GM19351 (cell line): ENCODE data around the gene ASXL2.
A peak's percentile ranks its signal among the peaks of the same experiment; 100 is the strongest.

Experiments used
- ATAC-seq: cut with Tn5 transposase; IDR thresholded peaks from one replicate; pipeline ENCODE4 v1.9.1; 2021; ENCODE audit warnings: mild to moderate bottlenecking, moderate library complexity; ENCODE audit not compliant: unreplicated experiment

ASXL2 gene

DNA sequence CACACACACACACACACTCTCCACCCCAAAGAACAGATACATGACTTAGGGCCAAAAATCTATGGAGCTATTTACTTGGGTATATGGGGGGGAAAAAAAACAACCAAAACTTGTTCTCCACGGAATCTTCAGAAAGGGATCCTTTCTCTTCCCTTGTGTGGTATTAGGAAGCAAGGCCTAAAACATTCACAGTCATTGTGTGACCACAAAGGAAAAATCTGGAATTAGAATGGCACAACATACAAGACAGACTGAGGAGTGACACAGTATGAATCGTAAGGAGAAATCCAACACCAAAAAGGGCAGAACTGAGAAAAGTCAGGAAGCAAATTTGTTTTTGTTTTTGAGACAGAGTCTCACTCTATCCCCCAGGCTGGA lies 70.3 kb downstream of the ASXL2 start:
- ATAC-seq: no peak

DNA sequence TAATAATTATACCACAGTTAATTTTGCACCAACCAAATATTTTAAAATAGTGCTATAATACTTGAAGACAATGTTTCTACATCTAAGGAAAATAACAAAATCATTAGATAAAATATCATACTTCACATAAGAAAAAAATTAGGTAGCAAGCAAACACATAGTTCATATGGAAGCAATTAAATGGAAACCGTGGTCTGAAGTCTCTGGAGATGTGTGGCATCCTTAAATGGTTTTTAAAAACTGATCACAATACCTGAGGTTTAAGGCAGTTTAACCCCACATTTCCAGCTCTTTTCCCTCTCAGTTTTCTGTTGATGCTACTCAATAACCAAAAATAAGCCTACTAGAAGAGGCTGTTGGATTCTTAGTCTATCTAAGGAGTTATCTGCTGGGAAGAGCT lies 71.3 kb downstream of the ASXL2 start:
- ATAC-seq: no peak

DNA sequence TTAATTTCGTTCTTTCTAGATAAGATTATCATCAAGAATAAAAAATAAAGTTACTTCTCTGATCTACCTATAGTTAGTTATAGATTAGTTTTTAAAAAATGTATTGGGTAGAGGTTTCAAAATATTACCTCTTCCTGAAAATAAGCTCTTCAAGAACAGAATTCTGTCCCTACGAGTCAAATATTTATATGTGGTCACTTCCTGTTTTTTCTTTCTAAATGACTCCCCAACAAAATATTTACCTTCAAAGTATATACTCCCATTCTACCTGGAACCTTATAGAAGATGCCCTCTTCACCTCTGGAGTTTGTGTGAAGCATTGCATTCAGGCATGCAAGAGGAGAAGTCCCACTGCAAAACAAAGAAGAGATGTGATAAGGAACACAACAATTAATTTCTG lies 72.3 kb downstream of the ASXL2 start:
- no peak for ATAC-seq

DNA sequence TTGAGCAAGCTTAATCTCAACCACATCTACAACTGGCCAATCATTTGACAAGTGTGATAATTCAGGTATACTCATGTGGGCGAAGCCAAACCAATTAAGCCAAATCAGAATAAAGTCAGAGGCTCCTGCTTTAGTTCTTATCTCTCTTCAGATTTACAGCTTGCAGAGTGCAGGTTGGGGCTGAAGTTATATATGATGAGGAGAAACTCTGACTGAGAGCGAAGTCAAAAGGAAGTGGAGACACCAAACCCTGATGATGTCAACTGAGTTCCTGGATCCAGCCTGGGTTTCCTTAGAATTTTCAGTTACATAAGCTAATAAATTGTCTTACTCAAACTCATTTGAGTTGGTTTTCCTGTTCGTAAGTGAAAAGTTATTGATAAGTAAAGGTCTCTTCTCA lies 73.9 kb downstream of the ASXL2 start:
- ATAC-seq: no peak

DNA sequence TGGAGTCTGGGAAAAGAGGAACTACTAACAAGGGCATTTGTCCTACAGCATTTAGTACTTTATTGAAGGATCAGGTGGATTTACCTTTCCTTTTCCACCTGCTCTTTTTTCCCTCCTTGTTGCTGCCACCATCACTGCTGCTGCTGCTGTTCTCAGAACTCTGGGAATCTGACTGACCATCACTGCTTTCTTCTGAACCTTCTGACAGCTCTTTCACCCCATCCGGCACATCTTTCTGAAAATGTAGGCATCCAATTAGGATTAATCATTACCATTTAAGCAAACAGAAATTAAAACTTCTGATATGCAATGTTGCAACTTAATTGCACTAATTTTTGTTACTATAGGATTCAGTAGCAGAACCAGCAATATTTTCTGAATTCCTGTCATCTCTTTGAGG lies 79.0 kb downstream of the ASXL2 start:
- ATAC-seq: no peak

DNA sequence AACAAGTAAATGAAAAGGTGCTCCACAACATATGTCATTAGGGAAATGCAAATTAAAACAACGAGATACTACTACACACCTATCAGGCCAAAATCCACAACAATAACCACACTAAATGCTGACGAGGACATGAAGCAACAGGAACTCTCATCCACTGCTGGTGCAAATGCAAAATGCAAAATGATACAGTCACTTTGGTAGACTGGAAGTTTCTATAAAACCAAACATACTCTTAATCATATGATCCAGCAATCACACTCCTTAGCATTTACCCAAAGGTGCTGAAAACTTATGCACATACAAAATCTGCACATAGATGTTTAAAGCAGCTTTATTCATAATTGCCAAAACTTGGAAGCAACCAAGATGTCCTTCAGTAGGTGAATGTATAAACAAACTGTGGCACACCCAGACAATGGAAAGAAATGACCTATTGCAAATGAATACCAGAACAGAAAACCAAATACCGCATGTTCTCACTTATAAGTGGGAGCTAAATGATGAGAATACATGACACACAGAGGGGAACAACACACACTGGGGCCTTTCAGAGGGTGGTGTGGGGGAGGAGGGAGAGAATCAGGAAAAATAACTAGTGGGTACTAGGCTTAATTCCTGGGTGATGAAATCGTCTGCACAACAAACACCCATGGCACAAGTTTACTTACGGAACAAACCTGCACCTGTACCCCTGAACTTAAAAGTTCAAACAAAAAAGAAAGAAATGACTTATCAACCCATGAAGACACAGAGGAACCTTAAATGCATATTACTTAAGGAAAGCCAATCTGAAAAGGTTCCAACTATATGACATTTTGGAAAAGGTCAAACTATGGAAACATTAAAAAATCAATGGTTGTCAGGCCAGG lies 80.4 kb downstream of the ASXL2 start:
- ATAC-seq: no peak

DNA sequence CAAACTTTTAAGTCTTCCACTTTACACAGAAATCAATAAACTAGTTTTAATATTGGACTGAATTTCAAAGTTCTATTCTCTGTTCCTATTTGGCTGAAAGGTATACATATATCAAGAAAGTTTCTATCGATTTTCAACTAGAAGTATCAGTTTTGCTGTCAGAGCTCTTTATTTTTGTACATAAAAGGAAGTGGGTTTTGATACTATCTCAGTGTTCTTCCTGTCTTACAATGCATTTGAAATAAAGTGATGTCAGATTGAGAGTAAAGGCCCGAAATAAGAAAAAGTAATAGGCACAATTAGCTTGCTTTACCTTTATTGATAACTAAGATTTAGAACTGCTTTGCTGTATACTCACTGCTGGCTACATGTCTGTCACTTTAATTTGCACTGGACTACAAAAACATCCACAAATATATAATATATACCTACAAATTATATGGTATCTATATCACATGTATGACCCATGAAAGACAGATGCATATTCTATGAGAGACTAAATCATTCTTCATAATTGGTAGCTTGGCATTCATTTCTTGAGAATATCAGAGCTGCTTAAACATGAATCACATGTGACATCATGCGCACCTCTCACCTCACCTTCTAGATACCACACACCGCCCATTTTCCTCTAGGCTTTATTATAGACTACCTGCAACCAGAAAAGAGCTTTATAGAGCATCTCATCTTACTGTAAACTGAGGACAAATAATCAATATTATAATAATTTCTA lies 83.6 kb downstream of the ASXL2 start:
- peak; percentile 73 for ATAC-seq

DNA sequence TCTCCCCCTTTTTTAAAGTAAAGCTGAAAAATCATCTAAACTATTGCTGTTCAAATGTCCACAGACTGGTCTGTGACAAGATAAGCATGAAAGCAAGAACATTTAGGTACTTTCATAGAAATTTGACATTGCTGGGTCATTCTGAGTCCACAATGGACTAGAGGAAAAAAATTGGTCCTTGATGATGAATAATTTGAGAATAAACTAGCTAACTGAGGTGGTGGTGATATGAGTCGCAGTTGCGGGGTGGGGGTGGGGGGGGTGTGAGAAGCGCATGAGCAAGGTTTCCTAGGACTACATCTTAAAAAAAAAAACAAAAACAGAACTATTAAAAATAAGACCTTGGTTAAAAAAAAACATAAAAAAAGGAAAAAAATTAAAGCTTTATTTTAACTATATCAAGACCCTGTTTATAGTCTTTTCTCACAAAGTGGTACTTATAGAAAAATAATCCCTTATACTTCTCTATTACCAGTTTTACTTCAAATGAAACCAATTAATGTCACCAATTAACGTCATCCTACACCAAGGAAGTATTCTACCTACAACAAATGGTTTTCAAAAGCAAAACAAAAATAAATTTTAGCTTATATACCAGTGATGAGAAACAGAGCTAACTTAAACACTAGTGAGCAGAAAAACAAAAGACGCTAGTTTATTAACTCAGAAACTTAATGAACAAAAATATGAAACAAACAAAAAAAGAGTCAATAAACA lies 88.1 kb downstream of the ASXL2 start:
- ATAC-seq: no peak

DNA sequence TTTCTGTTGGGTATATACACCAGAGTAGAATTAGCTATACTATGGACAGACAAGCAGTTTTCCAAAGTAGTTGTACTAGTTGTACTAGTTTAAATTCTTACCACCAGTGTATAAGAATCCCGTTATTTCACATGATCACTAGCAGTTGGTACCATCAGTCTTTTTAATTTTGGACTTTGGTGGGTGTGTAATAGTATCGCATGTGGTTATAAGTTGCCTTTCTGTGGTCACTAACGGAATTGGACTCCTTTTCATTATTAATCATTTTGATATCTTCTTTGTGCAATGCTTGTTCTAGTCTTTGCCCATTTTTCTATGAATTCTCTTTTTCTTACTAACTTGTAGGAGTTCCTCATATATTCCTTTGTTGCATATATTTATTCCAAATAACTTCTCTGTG lies 89.8 kb downstream of the ASXL2 start:
- no peak for ATAC-seq

DNA sequence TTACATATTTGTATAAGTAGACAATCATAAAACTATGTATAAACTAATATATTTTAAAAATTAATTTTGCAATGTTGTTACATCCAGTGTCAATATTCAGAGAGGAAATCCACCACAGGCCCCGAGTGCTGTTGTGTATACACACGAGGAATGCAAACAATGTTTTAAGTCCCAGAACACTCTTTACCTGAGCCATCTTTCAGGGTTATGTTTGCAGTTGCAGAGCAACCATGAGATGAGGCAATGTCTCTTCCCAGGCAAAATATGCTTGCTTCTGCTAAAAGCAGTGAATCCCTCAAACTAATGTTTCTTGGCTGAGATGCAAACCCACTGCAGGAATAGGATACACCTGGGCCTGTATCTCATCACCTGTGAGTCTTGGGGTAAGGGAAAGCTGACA lies 91.3 kb downstream of the ASXL2 start:
- no peak for ATAC-seq

DNA sequence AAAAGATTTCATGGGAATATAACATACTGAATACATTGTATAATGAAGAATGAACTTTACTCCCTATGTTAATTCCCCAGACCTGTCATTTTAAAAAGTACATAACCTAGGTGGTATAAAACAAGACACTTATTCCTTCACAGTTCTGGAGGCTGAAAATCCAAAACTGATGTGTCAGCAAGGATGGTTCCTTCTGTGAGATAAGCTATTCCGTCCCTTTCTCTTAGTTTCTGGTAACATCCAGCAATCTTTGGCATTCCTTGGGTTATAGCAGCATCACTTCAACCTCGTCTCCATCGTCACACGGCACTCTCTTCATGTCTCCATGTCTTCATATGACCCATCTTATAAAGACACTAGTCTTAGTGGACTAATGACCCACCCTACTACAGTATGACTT lies 93.9 kb downstream of the ASXL2 start:
- ATAC-seq: no peak

DNA sequence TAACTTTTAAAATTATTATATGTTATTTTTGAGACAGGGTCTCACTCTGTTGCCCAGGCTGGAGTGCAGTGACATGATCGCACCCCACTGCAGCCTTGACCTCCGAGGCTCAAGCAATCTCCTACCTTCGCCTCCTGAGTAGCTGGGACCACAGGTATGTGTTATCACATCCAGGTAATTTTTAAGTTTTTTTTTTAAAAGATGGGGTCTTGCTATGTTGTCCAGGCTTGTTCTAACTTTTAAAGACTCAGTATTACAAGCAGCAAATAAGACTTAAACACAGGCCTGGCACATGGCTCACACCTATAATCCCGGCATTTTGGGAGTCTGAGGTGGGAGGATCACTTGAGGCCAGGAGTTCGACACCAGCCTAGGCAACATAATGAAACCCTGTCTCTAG lies 101.2 kb downstream of the ASXL2 start:
- ATAC-seq: no peak

DNA sequence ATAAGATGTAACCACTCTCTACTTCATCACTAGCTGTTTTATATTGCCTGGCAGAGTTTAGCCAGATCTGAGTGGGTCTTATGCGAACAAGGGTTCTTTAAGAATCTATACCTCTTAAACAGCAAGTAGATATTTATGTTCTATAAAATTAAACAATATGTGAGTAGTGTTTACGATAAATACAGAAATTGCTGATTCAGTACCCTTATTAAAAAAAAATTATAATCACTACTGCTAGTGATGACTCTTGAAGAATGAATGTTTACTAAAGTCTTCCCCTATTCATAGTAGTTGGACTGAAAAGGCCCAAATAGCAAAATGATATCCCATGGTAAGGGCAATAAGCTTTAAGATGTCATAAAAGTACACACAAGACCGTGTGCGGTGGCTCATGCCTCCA lies 106.2 kb downstream of the ASXL2 start:
- no peak for ATAC-seq

DNA sequence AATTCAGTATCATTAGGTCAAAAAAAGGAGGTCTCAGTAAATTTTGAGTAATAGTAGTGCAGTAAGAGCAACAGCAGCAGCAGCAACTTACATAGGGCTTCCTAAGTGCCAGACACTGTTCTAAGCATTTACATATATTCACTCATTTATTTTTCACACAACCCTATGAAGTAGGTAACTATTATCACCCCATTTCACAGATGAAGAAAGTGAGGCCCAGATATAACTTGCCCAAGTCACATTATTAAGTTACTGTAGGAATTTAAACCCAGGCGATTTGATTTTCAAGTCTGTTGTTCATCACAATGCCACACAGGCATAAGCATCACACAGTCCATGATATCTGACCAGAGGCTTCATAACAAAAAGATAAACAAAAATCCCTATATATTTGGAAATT lies 114.7 kb downstream of the ASXL2 start:
- no peak for ATAC-seq

DNA sequence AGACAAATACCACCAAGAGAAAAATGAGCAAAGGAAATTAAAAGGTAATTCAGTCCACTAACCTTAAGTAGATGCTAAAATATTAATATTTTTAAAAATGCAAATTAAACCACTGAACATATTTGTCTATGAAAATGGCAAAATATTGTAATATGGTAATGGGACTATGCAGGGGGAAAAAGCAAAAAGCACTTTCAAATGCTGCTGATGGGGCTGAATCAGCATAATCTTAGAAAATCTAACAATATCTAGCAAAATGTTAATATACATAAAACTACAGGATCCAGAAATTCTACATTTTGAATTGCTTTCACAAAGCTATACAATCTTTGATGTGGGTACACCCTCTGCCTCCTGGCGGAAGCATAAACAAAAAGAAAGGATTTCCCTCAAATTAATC lies 118.0 kb downstream of the ASXL2 start:
- ATAC-seq: no peak

DNA sequence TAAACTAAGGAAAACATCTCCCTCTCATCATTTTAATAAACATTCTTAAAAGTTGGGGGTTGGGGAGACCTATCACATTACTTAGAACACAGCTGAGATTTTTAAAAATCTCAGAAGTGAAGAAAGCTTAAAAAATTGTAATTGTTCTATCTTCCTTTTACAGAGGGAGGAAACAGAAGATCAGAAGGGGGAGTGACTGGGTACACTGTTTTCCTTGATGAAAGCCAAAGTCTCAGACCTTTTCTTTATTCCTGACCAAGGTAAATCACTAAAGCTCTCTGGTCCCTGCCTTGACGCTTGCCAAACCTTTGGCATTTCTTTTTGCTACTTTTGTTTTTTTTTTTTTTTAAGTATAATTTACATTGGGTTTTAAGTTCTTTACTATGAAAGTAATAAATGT lies 119.9 kb downstream of the ASXL2 start:
- no peak for ATAC-seq

DNA sequence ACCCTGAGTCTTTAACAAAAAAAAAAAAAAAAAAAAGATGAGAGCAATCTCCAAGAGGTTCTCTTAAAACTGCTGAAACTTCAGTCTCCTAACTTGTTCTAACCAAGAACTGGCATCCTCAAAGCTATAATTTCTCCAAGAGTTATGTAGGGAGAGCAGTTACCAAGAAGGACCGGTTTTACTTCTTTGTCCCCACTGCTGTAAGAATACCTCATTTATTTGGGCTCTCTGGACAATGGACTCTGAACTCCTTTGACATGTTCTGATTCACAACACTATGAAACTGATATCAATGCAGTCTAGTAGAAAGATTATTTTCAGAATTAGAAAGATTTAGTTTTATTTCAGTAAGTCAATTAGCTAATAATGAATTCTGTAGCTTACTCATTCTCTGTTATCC lies 120.4 kb downstream of the ASXL2 start:
- no peak for ATAC-seq

DNA sequence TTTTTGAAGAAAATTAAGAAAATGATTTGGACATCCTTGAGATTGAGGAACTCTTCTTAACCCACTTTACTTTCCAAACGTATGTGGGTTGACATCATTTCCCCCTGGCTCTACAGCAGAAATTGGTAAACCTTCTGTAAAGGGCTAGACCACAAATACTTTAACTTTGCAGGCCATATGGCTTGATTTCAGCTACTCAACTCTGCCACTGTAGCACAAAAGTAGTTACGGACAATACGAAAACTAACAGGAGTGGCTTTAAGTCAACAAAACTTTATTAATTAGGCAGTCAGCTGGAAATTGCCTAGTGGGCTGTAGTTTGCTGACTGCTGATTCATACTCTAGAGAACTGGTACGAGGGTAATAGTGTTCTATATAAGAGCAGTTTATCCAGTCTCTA lies 121.8 kb downstream of the ASXL2 start:
- no peak for ATAC-seq

DNA sequence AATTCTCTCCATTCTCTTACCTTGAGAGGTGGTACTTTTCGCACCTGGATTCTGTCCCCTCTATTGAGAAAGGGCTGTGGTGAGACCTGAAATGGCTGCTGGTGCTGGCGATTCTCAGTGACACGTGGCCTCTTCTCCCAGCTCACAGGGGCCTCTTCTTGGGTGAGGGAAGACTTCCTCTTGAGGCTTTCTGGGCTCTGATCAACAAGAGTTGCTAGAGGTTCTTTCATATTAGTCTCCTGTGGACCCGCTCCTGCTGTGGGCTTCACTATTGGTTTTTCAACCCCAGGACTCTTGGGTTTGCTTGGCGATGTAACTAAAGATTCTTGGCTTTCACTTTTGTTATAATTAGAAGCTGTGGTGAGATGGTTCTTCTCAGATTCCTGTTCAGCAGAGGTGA lies 128.6 kb downstream of the ASXL2 start:
- no peak for ATAC-seq

DNA sequence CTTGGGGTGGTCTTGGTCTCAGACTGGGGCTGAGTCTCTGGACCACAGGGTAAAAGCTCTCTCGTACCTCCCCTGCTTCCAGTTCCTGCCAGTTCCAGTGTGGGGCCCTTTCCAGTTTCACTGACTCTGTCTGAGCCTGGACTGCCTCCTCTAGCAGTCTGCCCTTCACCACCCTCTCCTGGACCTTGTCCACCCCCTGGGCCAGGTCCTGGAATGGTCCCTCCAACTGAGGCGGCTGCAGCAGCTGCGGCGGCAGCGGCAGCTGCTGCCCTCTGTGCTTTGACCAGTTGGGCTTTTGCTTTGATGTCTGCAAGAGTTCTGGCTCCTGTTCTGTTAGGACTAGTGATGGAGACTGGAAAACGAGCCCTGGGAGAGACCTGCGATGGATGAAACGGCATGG lies 134.2 kb downstream of the ASXL2 start:
- ATAC-seq: no peak

DNA sequence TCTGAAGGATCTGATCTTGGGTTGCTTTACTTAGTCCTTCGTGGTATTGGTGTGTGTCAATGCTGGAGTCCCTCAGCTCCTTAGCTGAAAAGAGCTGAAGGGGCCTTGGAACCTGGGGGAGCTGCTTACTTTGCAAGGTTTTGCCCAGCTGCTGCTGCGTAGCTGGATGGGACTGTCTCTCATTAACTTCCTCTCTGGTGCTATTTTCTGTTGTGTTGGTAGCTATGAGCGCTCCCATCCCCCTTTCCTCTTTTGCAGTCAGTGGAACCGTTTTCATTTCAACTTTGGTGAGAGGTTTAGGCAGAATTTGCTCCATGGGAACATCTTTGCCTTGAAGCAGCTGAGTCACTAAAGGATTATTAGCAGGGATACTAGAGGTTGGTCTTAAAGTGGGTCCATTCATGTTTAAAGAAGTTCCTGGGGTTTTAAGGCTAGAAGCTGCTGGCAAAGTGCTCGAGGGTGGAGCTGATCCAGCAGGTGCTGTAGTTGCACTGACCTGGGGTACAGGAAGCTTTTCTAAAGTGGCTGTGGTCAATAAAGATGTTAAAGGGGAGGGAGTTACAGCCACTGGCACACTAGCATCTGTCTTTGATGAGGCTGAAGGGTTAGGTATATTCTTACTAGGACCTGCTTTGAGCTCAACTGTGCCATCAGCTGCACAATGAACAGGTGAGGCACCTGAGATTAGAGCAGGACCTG lies 135.0 kb downstream of the ASXL2 start:
- ATAC-seq: no peak
